HepG2 (cell line): ENCODE measurements around the gene S100A6. TPM values are rescaled to one million over a fixed set of nuclear protein-coding genes. Genes with fewer than 3 reads are reported as not detected.

Experiments
- BHLHE40 ChIP-seq: IDR thresholded peaks from 2 replicates; pipeline ENCODE4 v1.6.1; 2011; ENCODE audit warnings: low read length, improper control_type of control experiment
- GTF2F1 ChIP-seq: fragments of 150-350 bp; IDR thresholded peaks from 2 replicates; pipeline ENCODE4 v1.6.1; 2014; ENCODE audit warnings: low read length
- HDAC6 ChIP-seq: fragments of 200-600 bp; sonication (generic); IDR thresholded peaks from 2 replicates; pipeline ENCODE4 v1.7.0; 2017; ENCODE audit warnings: mild to moderate bottlenecking, antibody characterized with exemption, low read length, low read depth
- HMG20B ChIP-seq: conservative IDR thresholded peaks from 2 replicates; pipeline ENCODE4 v1.6.1; 2016; ENCODE audit warnings: missing genetic modification reagents, missing compliant biosample characterization
- HNRNPH1 ChIP-seq: fragments of 200-400 bp; formaldehyde crosslinking; optimal IDR thresholded peaks from 2 replicates; pipeline ENCODE3; 2017; ENCODE audit warnings: mild to moderate bottlenecking, low read depth, low read length
- LBX2 ChIP-seq: sonication (generic); formaldehyde crosslinking; IDR thresholded peaks from 2 replicates; pipeline ENCODE4 v1.5.0; 2020; ENCODE audit warnings: missing genetic modification reagents, mild to moderate bottlenecking, borderline replicate concordance
- MEIS2 ChIP-seq: sonication (generic); formaldehyde crosslinking; IDR thresholded peaks from 2 replicates; pipeline ENCODE4 v1.9.0; 2021; ENCODE audit warnings: mild to moderate bottlenecking, missing genetic modification reagents
- MLX ChIP-seq: IDR thresholded peaks from 2 replicates; pipeline ENCODE4 v1.6.1; 2016
- NR2C2 ChIP-seq: sonication (generic); formaldehyde crosslinking; IDR thresholded peaks from 2 replicates; pipeline ENCODE4 v1.4.0; 2020; ENCODE audit warnings: missing genetic modification reagents, mild to moderate bottlenecking, moderate library complexity, borderline replicate concordance
- POGK ChIP-seq: sonication (generic); formaldehyde crosslinking; conservative IDR thresholded peaks from 2 replicates; pipeline ENCODE4 v1.8.0; 2022; ENCODE audit warnings: mild to moderate bottlenecking, moderate library complexity, missing genetic modification reagents
- RARA ChIP-seq: IDR thresholded peaks from 2 replicates; pipeline ENCODE4 v1.6.1; 2016; ENCODE audit warnings: missing genetic modification reagents, missing compliant biosample characterization
- TFAP4 ChIP-seq: sonication (generic); IDR thresholded peaks from 2 replicates; pipeline ENCODE4 v1.6.1; 2016; ENCODE audit warnings: low read depth, borderline replicate concordance
- ZBTB34 ChIP-seq: sonication (generic); formaldehyde crosslinking; IDR thresholded peaks from 2 replicates; pipeline ENCODE4 v1.8.0; 2022; ENCODE audit warnings: mild to moderate bottlenecking, missing genetic modification reagents
- ZC3H4 ChIP-seq: sonication (generic); formaldehyde crosslinking; IDR thresholded peaks from 2 replicates; pipeline ENCODE4 v1.4.0; 2020; ENCODE audit warnings: missing genetic modification reagents, borderline replicate concordance
- ZFP36L1 ChIP-seq: sonication (generic); formaldehyde crosslinking; IDR thresholded peaks from 2 replicates; pipeline ENCODE4 v1.8.0; 2022; ENCODE audit warnings: mild to moderate bottlenecking, missing genetic modification reagents, moderate library complexity
- polyA plus RNA-seq, 8 experiments: library from polyadenylated mRNA; depleted of rRNA in 3 of 8; stranded (reverse) in 7 of 8; unstranded in 1 of 8; fragments of >200 nt; fragmentation: Illumina TruSeq in 4 of 8; extraction: Trizol in 4 of 8; gene quantifications; 2 replicates each; pipeline versions ENCODE4 v1.2.1 to v1.2.3, GENCODE V29; 2011 to 2016; ENCODE audit warnings: low read depth in 4 of 8, missing spikeins in 1 of 8, mixed read lengths in 1 of 8; ENCODE audit not compliant: insufficient read depth in 1 of 8
- total RNA-seq, 5 experiments: library from RNA; depleted of rRNA; stranded (reverse); fragments of >200 nt; fragmentation: Illumina TruSeq; extraction: Trizol; gene quantifications; 2 replicates each; pipeline ENCODE4 v1.2.3, GENCODE V29; 2016; ENCODE audit warnings: low read depth in 1 of 5
- TF ChIP-seq, protein P1 (sequence below): sonication (generic); formaldehyde crosslinking; IDR thresholded peaks from 2 replicates; pipeline ENCODE4 v1.4.0; 2020; ENCODE audit warnings: missing genetic modification reagents; ENCODE audit errors: not compliant biosample characterization

S100A6 gene
- total and polyA plus RNA-seq, 2 of the 13 experiments (the other 11 are each of a cell fraction or from before 2014, with no cell fraction given) = 72.9 to 85.0 TPM

DNA sequence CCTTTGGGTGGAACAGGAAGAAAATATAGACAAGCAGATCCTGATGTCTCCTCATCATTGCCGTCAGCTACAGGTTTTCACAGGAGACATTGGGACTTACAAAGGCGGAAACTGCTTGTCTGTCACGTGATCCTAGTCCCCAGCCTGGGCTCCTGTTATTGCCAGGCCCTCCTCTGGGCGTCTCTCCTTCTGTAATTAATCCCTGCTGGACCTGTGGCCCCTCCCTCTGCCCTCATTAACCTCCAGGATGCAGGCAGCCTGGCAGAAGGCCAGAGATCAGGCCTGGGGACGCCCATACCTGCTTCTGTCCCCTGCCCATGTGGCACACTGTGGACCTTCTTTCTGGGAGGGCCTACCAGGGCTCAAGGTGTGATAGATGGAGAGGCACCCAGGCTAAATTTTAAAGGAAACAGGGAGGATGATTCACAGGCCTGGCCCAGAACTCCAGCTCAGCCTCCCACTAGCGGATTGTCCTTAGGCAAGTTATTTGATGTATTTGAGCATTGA is 2.6 kb upstream of the S100A6 start (continued):
- TF ChIP-seq TFAP4 = no peak
- TF ChIP-seq BHLHE40 = peak; percentile 38; the same call in 1 of the 2 replicates
- no peak for TF ChIP-seq MEIS2
- TF ChIP-seq POGK = 0 out of 2 replicates have a peak, but pooled peaks have one; percentile 18
- TF ChIP-seq LBX2 (CRISPR knock-in tag) = no peak
- no peak for TF ChIP-seq HDAC6
- no peak for TF ChIP-seq ZBTB34 (CRISPR knock-in tag)
- no peak for TF ChIP-seq MLX (CRISPR knock-in tag)
- no peak for TF ChIP-seq HMG20B
- no peak for TF ChIP-seq ZFP36L1
- TF ChIP-seq, protein P1, sequence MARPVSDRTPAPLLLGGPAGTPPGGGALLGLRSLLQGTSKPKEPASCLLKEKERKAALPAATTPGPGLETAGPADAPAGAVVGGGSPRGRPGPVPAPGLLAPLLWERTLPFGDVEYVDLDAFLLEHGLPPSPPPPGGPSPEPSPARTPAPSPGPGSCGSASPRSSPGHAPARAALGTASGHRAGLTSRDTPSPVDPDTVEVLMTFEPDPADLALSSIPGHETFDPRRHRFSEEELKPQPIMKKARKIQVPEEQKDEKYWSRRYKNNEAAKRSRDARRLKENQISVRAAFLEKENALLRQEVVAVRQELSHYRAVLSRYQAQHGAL (CRISPR knock-in tag) = no peak
- no peak for TF ChIP-seq GTF2F1
- TF ChIP-seq HNRNPH1 = no peak
- 0 out of 2 replicates have a peak, but pooled peaks have one; percentile 25 for TF ChIP-seq NR2C2 (CRISPR knock-in tag)
- TF ChIP-seq ZC3H4 = no peak
- TF ChIP-seq RARA = peak; percentile 15; the same call in 1 of the 2 replicates
- TF ChIP-seq, all 625 proteins: peak for 9
